Measurements from ENCODE around the gene PLIN3.
A peak's percentile ranks its signal among the peaks of the same experiment; 100 is the strongest.
"Not testable (repeated sequence)": the region's sequence is repeated elsewhere in the genome, so short reads cannot be mapped to it uniquely, and the experiment has no call there.

PLIN3 gene

GRCh38 chr19:4867534-4868285 is at the start of gene PLIN3:
Gene PLIN3 (minus strand): TSS chr19:4867667. CDS start chr19:4861394, 6,273 bp downstream.
- peak; percentile 94 for DNase-seq

GRCh38 chr19:4916292-4917082 is 49.0 kb upstream of the PLIN3 start:
- peak; percentile 60 for DNase-seq

- peak; percentile 90 for DNase-seq
These were observed 47.5 kb upstream of the PLIN3 start for GRCh38 chr19:4914736-4915501.

GRCh38 chr19:4913996-4914735 is 46.7 kb upstream of the PLIN3 start:
- DNase-seq: peak; percentile 39

- DNase-seq: peak; percentile 81
These were observed 44.6 kb upstream of the PLIN3 start for GRCh38 chr19:4911786-4912672.

- no peak for DNase-seq
These were observed 43.8 kb upstream of the PLIN3 start for GRCh38 chr19:4911314-4911713.

GRCh38 chr19:4910594-4911281 is 43.3 kb upstream of the PLIN3 start:
- DNase-seq: peak; percentile 27

- peak; percentile 96 for DNase-seq
These were observed 42.6 kb upstream of the PLIN3 start for GRCh38 chr19:4909897-4910593.

- no peak for DNase-seq
These were observed 41.9 kb upstream of the PLIN3 start, which contains the start of gene UHRF1 for GRCh38 chr19:4909156-4909896. Gene UHRF1 (plus strand): TSS chr19:4909501. CDS start chr19:4910886, 1,385 bp downstream.

GRCh38 chr19:4908781-4909155 is 41.3 kb upstream of the PLIN3 start:
- no peak for DNase-seq

GRCh38 chr19:4908360-4908759 is 40.9 kb upstream of the PLIN3 start:
- DNase-seq: no peak

GRCh38 chr19:4906963-4907362 is 39.5 kb upstream of the PLIN3 start:
- DNase-seq: no peak

GRCh38 chr19:4904481-4904880 is 37.0 kb upstream of the PLIN3 start:
- no peak for DNase-seq

GRCh38 chr19:4902796-4903195 is 35.3 kb upstream of the PLIN3 start, which contains the start of gene ARRDC5:
Gene ARRDC5 (minus strand): TSS chr19:4902896. CDS start chr19:4902825, 71 bp downstream.
- no peak for DNase-seq

GRCh38 chr19:4900879-4901278 is 33.4 kb upstream of the PLIN3 start:
- not testable (repeated sequence) for DNase-seq

- DNase-seq: no peak
These were observed 29.7 kb upstream of the PLIN3 start for GRCh38 chr19:4897146-4897545.

- no peak for DNase-seq
These were observed 28.9 kb upstream of the PLIN3 start for GRCh38 chr19:4896372-4896771.

GRCh38 chr19:4892962-4893361 is 25.5 kb upstream of the PLIN3 start:
- DNase-seq: not testable (repeated sequence)

- DNase-seq: no peak
These were observed 23.6 kb upstream of the PLIN3 start for GRCh38 chr19:4891066-4891465.

All from CD4-positive, alpha-beta T cell treated with Interleukin-6 for 4 hours (primary cell).